Stomach (tissue), 9 donors: ENCODE measurements around the gene BSCL2. TPM values are rescaled to one million over a fixed set of nuclear protein-coding genes. Genes with fewer than 3 reads are reported as not detected.

Experiments
- DNase-seq, 2 donors: peaks; one replicate each; pipeline versions ENCODE4 v3.0.0 to v3.0.0-alpha.2; 2013 to 2019
- H3K27ac ChIP-seq, 5 donors: fragments of 200-600 bp in 4 of 5; sonication (generic) in 4 of 5; one replicate each; pipeline ENCODE4 v1.5.1; 2013 to 2019; ENCODE audit warnings: mild to moderate bottlenecking in 1 of 5, moderate library complexity in 1 of 5
- H3K27me3 ChIP-seq, 3 donors: fragments of 200-600 bp; sonication (generic); one replicate each; pipeline ENCODE4 v1.5.1; 2017 to 2019; ENCODE audit warnings: mixed run types in 1 of 3
- H3K36me3 ChIP-seq, 4 donors: fragments of 200-600 bp; sonication (generic); 1 replicate in 3 of 4; 2 replicates in 1 of 4; pipeline ENCODE4 v1.5.1; 2016 to 2019
- H3K4me1 ChIP-seq, 4 donors: fragments of 200-600 bp; sonication (generic); one replicate each; pipeline ENCODE4 v1.5.1; 2016 to 2019
- H3K4me3 ChIP-seq, 4 donors: fragments of 200-600 bp; sonication (generic) in 3 of 4; one replicate each; pipeline ENCODE4 v1.5.1; 2016 to 2019; ENCODE audit warnings: mild to moderate bottlenecking in 1 of 4
- H3K9me3 ChIP-seq, 4 donors: fragments of 200-600 bp; sonication (generic); one replicate each; pipeline ENCODE4 v1.5.1; 2016 to 2019
- CTCF ChIP-seq, 7 experiments: fragments of 450-650 bp in 4 of 7; fragments of 200-600 bp in 3 of 7; sonication (generic) in 3 of 7; IDR thresholded peaks; one replicate each; pipeline ENCODE4 v1.5.1; 2016 to 2019; ENCODE audit warnings: antibody characterized with exemption in 7 of 7, control low read depth in 2 of 7, mild to moderate bottlenecking in 1 of 7
- EP300 ChIP-seq: sonication (generic); formaldehyde crosslinking; IDR thresholded peaks from one replicate; pipeline ENCODE4 v1.6.1; 2017; ENCODE audit warnings: antibody characterized with exemption
- POLR2A ChIP-seq, 4 donors: fragments of 450-650 bp; IDR thresholded peaks; one replicate each; pipeline ENCODE4 v1.6.1; 2016; ENCODE audit warnings: antibody characterized with exemption in 4 of 4, control low read depth in 2 of 4, mild to moderate bottlenecking in 1 of 4, moderate library complexity in 1 of 4
- POLR2AphosphoS5 ChIP-seq, 3 donors: sonication (generic); formaldehyde crosslinking; IDR thresholded peaks; one replicate each; pipeline ENCODE4 v1.6.1; 2016; ENCODE audit warnings: antibody characterized with exemption in 3 of 3
- WGBS, 5 donors: extraction: QIAGEN DNeasy Blood & Tissue Kit in 3 of 5; methylation state at CpG; one replicate each; pipeline versions ENCODE4 v1.1.5 to v1.1.7; 2013 to 2018; 5-methylcytosine and 5-hydroxymethylcytosine counted together
- intact Hi-C: fragments of 100-400 bp; cut with DNase I; formaldehyde crosslinking; loops from one replicate; pipeline ENCODE4 v1.15.1; 2023; ENCODE audit warnings: low total_unique reads
- polyA plus RNA-seq, 3 donors: library from polyadenylated mRNA; stranded (reverse); fragments of 200-250 nt; gene quantifications; one replicate each; pipeline ENCODE4 v1.2.3, GENCODE V29; 2013
- total RNA-seq, 5 donors: library from RNA; depleted of rRNA; stranded (reverse); fragments of >200 nt; gene quantifications; one replicate each; pipeline versions ENCODE4 v1.1.0 to v1.2.3, GENCODE V29; 2014 to 2016
- donor health status: healthy with polysubstance abuse.
- donor health status: Bipolar disorder and iron deficiency.
- donor health status: healthy.

The BSCL2 gene
- total and polyA plus RNA-seq, 8 donors, result 29.9 to 144 (median 94.3) TPM

DNA sequence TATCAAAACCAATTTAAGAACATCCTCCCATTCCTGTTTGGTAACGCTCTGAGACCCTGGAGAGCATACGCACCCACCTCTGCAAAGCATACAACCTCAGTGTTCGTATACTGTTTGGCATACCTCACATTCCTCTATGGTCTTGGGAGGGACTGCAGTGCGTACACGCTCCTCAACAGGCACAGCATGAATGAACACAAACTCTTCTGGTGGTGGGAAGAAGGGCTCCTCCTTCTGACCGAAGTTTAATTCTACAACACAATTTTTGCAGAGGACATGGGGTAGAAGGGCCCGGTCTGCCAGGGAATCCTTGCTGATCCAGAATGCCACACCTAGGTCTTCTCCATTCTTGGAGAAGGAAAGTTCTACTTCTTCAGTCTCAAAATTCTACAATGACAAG is 14.8 kb upstream of the BSCL2 start:
- TF ChIP-seq POLR2AphosphoS5 (IDR thresholded peaks at IDR 0.05) (no peak), POLR2A (IDR thresholded peaks at IDR 0.05) (no peak), EP300 (no peak), CTCF (IDR thresholded peaks at IDR 0.05) (no peak)
- WGBS, 5 donors, result 41 to 60% (median 51%) methylated on average over 7 of the region's 7 CpGs
- H3K9me3 ChIP-seq, result no peaks in the 10 kb centered on the region
- no peak overlapping the region for H3K4me3 ChIP-seq
- peaks cover 67 to 73% (median 73%) of the 10 kb centered on the region in 4 donors for H3K36me3 ChIP-seq
- H3K4me1 ChIP-seq, result peaks cover 33 to 79% (median 52%) of the 10 kb centered on the region in 4 donors
- H3K27me3 ChIP-seq, result no peaks in the 10 kb centered on the region
- no peak overlapping the region for H3K27ac ChIP-seq
- intact Hi-C loops, result no loop called here
- DNase-seq, result peak in 1 of 2 donors; percentile 53

- 55 to 79% (median 69%) methylated on average over 2 of the region's 2 CpGs for whole genome bisulfite sequencing, 5 donors
- Histone ChIP-seq H3K4me1 (peaks cover 28 to 85% (median 52%) of the 10 kb centered on the region in 4 donors), H3K27me3 (no peaks in the 10 kb centered on the region), H3K9me3 (no peaks in the 10 kb centered on the region), H3K4me3 (no peak overlapping the region), H3K27ac (peak overlapping the region in 2 of 5 donors; percentile 11 to 22), H3K36me3 (peaks cover 93 to 99% (median 98%) of the 10 kb centered on the region in 4 donors)
- TF ChIP-seq EP300, result no peak
- no peak for TF ChIP-seq CTCF (IDR thresholded peaks at IDR 0.05)
- no peak for TF ChIP-seq POLR2A (IDR thresholded peaks at IDR 0.05)
- no peak for TF ChIP-seq POLR2AphosphoS5 (IDR thresholded peaks at IDR 0.05)
- intact Hi-C loops, result no loop called here
- DNase-seq, result no peak
Measured at GRCh38 chr11:62719302-62719978, 12.2 kb upstream of the BSCL2 start.

GRCh38 chr11:62716816-62717215 is 9.6 kb upstream of the BSCL2 start:
- intact Hi-C loops, result no loop called here

DNA sequence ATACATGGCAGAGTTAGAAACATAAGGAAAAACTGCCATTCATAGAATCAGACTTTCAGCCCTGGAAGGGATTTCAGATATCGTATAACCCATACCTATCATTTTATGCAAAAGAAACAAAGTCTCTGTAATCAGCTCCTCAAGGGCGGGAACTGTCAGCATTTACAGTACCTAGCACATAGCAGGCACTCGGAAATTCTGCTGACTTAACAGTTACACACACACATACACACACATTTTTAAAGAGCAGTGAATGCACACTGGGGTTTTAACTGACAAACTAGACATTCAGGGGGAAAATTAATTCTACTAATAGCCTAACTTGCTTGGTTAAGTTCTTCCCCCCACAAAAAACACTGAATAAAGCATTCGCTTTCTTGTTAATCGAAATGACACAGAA is 9.0 kb upstream of the BSCL2 start:
- WGBS, 5 donors, result 77 to 87% (median 81%) methylated on average over 5 of the region's 5 CpGs
- H3K27ac ChIP-seq, result peak overlapping the region in 2 of 5 donors; percentile 63 to 81
- no peaks in the 10 kb centered on the region for H3K27me3 ChIP-seq
- H3K9me3 ChIP-seq, result no peaks in the 10 kb centered on the region
- intact Hi-C loops, result no loop called here
- no peak for TF ChIP-seq CTCF (IDR thresholded peaks at IDR 0.05)
- no peak for TF ChIP-seq POLR2AphosphoS5 (IDR thresholded peaks at IDR 0.05)
- TF ChIP-seq POLR2A (IDR thresholded peaks at IDR 0.05), result no peak
- no peak for TF ChIP-seq EP300
- peaks cover 42 to 87% (median 60%) of the 10 kb centered on the region in 4 donors for H3K4me1 ChIP-seq
- peaks cover 91 to 99% (median 98%) of the 10 kb centered on the region in 4 donors for H3K36me3 ChIP-seq
- no peak for DNase-seq
- no peak overlapping the region for H3K4me3 ChIP-seq

More at GRCh38 chr11:62716816-62717215, 9.6 kb upstream of the BSCL2 start:
- peaks cover 88 to 99% (median 98%) of the 10 kb centered on the region in 4 donors for H3K36me3 ChIP-seq
- no peak for DNase-seq
- H3K9me3 ChIP-seq, result no peaks in the 10 kb centered on the region
- no peak overlapping the region for H3K4me3 ChIP-seq
- peaks cover 42 to 85% (median 58%) of the 10 kb centered on the region in 4 donors for H3K4me1 ChIP-seq
- no peak overlapping the region for H3K27ac ChIP-seq
- WGBS, 5 donors, result 58 to 86% (median 71%) methylated on average over 11 of the region's 11 CpGs
- TF ChIP-seq POLR2AphosphoS5 (IDR thresholded peaks at IDR 0.05) (no peak), CTCF (IDR thresholded peaks at IDR 0.05) (no peak), POLR2A (IDR thresholded peaks at IDR 0.05) (no peak), EP300 (no peak)
- no peaks in the 10 kb centered on the region for H3K27me3 ChIP-seq
